Osteocyte (in vitro differentiated cells): Measurements from ENCODE around the gene ARPC5. TPM values are rescaled to one million over a fixed set of nuclear protein-coding genes. Genes with fewer than 3 reads are reported as not detected.

Experiments
- DNase-seq: peaks from one replicate; pipeline ENCODE4 v3.0.0; 2021; ENCODE audit warnings: mixed read lengths; ENCODE audit not compliant: unreplicated experiment; ENCODE audit errors: extremely low spot score
- H3K27ac Mint-ChIP-seq: one replicate; pipeline ENCODE4 v1.8.0; 2021; ENCODE audit warnings: mild to moderate bottlenecking, mixed read lengths; ENCODE audit not compliant: unreplicated experiment
- H3K27me3 Mint-ChIP-seq: one replicate; pipeline ENCODE4 v1.8.0; 2021; ENCODE audit warnings: mixed read lengths; ENCODE audit not compliant: unreplicated experiment
- H3K36me3 Mint-ChIP-seq: one replicate; pipeline ENCODE4 v1.8.0; 2021; ENCODE audit warnings: mixed read lengths; ENCODE audit not compliant: unreplicated experiment
- H3K4me1 Mint-ChIP-seq: one replicate; pipeline ENCODE4 v1.8.0; 2021; ENCODE audit warnings: mixed read lengths; ENCODE audit not compliant: unreplicated experiment
- H3K4me3 Mint-ChIP-seq: one replicate; pipeline ENCODE4 v1.8.0; 2021; ENCODE audit warnings: mild to moderate bottlenecking, moderate library complexity, mixed read lengths; ENCODE audit not compliant: unreplicated experiment
- H3K9me3 Mint-ChIP-seq: one replicate; pipeline ENCODE4 v1.8.0; 2021; ENCODE audit warnings: mixed read lengths; ENCODE audit not compliant: unreplicated experiment
- total RNA-seq: library from RNA; stranded (reverse); gene quantifications from 2 replicates; pipeline ENCODE4 v1.2.1, GENCODE V29; 2021
- TF ChIP-seq, protein P1 (sequence below): fragments of 200-600 bp; sonication (generic); IDR thresholded peaks from 2 replicates; pipeline ENCODE4 v1.5.0; 2021; ENCODE audit warnings: antibody characterized with exemption, mild to moderate bottlenecking, moderate library complexity

Gene ARPC5
- total RNA-seq, 1 donor from 2014 or later: 127 TPM

GRCh38 chr1:183612407-183612806 is 23.2 kb downstream of the ARPC5 start:
- DNase-seq: no peak
- H3K36me3 Mint-ChIP-seq: no peaks in the 10 kb centered on the region

DNA sequence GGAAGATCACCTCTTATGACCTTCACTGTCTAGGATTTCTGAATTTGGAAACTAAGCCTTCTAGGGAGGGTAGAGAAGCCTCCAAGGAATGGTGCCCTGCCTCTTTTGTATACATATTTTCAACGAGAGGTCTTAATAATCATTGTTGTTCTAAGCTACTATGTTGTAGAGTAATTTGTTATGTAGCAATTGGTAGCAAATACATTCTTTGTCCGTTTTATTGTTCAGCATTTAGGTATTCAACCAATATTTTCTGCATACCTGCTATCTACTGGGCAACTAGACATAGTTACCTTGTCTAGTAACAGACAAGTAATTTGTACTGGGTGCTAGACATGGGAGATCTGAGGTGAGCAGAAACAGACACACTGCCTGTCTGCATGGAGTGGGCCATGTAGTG is 24.6 kb downstream of the ARPC5 start:
- H3K36me3 Mint-ChIP-seq: no peaks in the 10 kb centered on the region
- no peak overlapping the region for H3K4me3 Mint-ChIP-seq
- TF ChIP-seq, protein P1, sequence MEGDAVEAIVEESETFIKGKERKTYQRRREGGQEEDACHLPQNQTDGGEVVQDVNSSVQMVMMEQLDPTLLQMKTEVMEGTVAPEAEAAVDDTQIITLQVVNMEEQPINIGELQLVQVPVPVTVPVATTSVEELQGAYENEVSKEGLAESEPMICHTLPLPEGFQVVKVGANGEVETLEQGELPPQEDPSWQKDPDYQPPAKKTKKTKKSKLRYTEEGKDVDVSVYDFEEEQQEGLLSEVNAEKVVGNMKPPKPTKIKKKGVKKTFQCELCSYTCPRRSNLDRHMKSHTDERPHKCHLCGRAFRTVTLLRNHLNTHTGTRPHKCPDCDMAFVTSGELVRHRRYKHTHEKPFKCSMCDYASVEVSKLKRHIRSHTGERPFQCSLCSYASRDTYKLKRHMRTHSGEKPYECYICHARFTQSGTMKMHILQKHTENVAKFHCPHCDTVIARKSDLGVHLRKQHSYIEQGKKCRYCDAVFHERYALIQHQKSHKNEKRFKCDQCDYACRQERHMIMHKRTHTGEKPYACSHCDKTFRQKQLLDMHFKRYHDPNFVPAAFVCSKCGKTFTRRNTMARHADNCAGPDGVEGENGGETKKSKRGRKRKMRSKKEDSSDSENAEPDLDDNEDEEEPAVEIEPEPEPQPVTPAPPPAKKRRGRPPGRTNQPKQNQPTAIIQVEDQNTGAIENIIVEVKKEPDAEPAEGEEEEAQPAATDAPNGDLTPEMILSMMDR: no peak
- no peaks in the 10 kb centered on the region for H3K9me3 Mint-ChIP-seq
- peaks cover 31% of the 10 kb centered on the region for H3K4me1 Mint-ChIP-seq
- DNase-seq: no peak
- no peaks in the 10 kb centered on the region for H3K27me3 Mint-ChIP-seq
- H3K27ac Mint-ChIP-seq: no peak overlapping the region

More at GRCh38 chr1:183612407-183612806, 23.2 kb downstream of the ARPC5 start:
- no peak overlapping the region for H3K4me3 Mint-ChIP-seq
- no peaks in the 10 kb centered on the region for H3K9me3 Mint-ChIP-seq
- TF ChIP-seq, protein P1: no peak
- H3K27me3 Mint-ChIP-seq: no peaks in the 10 kb centered on the region
- peaks cover 28% of the 10 kb centered on the region for H3K4me1 Mint-ChIP-seq
- H3K27ac Mint-ChIP-seq: no peak overlapping the region

DNA sequence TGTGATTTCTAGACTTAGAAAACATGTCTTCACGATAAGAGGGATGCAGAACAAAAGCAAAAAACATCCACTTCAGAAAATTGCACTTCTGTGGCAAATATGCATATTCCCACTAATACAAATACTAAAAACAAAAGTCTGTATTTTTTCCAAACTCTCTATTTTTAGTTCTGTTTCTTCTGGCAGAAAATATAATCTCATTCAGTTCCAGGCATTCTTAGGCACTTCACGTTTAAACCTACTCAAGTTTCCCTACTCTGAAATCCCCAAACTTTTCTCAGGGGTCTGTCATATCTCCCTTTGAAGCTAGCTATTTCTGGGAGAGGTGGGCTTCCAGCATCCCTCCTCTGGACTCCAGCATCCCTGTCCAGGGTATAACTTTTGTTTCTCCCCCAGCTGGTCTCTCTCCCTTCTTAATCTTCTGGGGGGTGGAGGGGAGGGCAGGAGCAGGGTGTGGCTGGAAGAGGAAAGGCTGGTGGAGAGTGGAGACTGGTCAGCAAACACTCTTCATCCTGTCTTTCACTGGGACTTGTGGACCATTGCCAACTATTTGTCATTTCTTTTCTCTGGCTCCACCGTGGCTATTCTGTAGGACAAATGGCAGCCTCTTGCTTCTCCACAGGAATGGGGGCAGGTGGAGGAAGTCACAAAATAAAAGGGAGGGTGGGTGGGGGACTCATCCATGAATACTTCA is 25.7 kb downstream of the ARPC5 start:
- H3K4me1 Mint-ChIP-seq: peaks cover 39% of the 10 kb centered on the region
- peak overlapping the region; percentile 95 for H3K27ac Mint-ChIP-seq
- TF ChIP-seq, protein P1: no peak
- H3K36me3 Mint-ChIP-seq: no peaks in the 10 kb centered on the region
- H3K9me3 Mint-ChIP-seq: no peaks in the 10 kb centered on the region
- DNase-seq: no peak
- no peak overlapping the region for H3K4me3 Mint-ChIP-seq
- H3K27me3 Mint-ChIP-seq: no peaks in the 10 kb centered on the region

- Mint-ChIP-seq H3K27ac (peak overlapping the region; percentile 95), H3K27me3 (no peaks in the 10 kb centered on the region), H3K4me1 (peaks cover 44% of the 10 kb centered on the region), H3K4me3 (no peak overlapping the region), H3K36me3 (no peaks in the 10 kb centered on the region), H3K9me3 (no peaks in the 10 kb centered on the region)
- TF ChIP-seq, protein P1: peak; percentile 49
- DNase-seq: no peak
These were observed 26.3 kb downstream of the ARPC5 start for GRCh38 chr1:183609313-183609712.

DNA sequence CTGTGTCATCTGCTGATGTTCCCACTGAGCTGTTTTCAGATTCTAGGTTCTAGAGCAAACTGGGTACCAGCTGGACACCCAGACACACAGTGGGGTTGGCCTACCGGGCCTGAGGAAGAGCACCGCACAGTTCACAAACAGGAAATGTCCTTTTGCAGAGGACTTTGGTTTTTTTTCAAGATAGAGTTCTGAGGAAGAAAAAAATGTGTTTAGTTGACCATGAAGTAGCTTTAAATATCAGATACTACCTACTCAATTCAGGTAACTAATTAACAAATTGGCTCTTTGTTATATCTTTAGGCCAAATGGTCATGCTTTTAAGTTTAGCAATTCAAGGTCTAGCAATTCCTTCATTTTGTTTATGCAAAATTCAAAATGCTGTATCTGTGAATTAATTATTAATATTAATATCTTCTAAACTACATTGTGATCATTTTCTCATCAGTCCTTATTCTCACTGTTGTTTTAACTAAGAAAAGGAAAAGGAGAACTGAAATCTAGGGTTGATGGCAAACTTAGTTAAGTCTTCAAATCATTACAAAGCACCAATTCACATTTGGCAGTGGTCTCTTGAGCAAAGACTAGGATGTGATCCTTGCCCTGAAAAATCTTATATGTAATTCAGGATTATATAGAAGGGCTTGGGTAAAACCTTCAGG is 28.1 kb downstream of the ARPC5 start:
- Mint-ChIP-seq H3K4me3 (no peak overlapping the region), H3K9me3 (no peaks in the 10 kb centered on the region), H3K27ac (peak overlapping the region; percentile 95), H3K27me3 (no peaks in the 10 kb centered on the region), H3K36me3 (no peaks in the 10 kb centered on the region), H3K4me1 (peaks cover 55% of the 10 kb centered on the region)
- TF ChIP-seq, protein P1: no peak
- DNase-seq: no peak
